ENCODE data around the gene METTL8. TPM values are rescaled to one million over a fixed set of nuclear protein-coding genes. Genes with fewer than 3 reads are reported as not detected.

The METTL8 gene
- total RNA-seq, 1 donor from 2014 or later: 22.9 TPM

DNA sequence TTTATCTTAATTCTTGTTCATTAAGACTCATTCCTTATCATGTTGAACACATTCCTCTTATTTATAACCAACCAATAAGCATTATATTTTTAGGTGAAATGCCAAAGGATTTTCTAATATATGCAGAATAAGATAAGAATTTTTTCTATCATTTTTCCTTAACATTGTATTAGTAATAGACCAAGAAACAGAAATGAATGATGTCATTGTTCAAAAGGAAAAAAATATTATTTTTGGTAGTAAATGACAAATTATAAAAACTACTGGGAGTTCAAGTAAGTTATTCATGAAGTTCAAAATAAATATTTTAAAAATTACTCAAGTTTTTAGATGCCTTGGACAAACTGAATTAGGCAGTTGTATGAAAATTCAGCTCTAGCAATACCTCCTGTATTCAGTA lies 25.7 kb upstream of the METTL8 start:
- CTCF ChIA-PET: no interaction called here

DNA sequence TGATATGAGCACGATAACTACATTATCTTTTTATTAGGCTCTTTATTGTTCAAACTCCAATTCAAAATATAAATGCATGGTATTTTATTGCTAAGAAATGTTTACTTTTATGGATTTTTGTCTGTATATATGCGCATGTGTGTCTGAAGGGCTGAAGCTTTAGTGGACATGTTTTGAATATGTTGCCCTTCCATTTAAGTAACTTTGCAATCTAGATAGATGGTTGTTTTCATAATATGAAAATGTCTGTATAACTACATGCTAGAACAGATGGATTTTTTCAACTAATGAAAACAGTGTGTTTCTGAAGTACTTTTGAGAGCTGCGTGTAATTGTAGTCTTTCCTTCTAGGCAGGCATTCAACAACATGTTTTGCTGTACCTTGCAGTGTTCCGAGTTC lies 19.0 kb upstream of the METTL8 start:
- H3K36me3 Mint-ChIP-seq (ENCODE audit: low read depth): peaks cover 75% of the 10 kb centered on the region
- no peaks in the 10 kb centered on the region for H3K27me3 Mint-ChIP-seq
- intact Hi-C loops (cut with micrococcal nuclease): no loop called here
- H3K4me3 Mint-ChIP-seq: no peak overlapping the region
- H3K9me3 Mint-ChIP-seq: peaks cover 8% of the 10 kb centered on the region
- POLR2A ChIA-PET: no interaction called here
- ATAC-seq (ENCODE audit: low read depth) (no peak), DNase-seq (no peak)
- H3K4me1 Mint-ChIP-seq: no peaks in the 10 kb centered on the region
- CTCF ChIA-PET: no interaction called here
- TF ChIP-seq, protein P1, sequence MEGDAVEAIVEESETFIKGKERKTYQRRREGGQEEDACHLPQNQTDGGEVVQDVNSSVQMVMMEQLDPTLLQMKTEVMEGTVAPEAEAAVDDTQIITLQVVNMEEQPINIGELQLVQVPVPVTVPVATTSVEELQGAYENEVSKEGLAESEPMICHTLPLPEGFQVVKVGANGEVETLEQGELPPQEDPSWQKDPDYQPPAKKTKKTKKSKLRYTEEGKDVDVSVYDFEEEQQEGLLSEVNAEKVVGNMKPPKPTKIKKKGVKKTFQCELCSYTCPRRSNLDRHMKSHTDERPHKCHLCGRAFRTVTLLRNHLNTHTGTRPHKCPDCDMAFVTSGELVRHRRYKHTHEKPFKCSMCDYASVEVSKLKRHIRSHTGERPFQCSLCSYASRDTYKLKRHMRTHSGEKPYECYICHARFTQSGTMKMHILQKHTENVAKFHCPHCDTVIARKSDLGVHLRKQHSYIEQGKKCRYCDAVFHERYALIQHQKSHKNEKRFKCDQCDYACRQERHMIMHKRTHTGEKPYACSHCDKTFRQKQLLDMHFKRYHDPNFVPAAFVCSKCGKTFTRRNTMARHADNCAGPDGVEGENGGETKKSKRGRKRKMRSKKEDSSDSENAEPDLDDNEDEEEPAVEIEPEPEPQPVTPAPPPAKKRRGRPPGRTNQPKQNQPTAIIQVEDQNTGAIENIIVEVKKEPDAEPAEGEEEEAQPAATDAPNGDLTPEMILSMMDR (IDR thresholded peaks at IDR 0.05): no peak
- H3K27ac Mint-ChIP-seq: no peak overlapping the region

More for the DNA sequence above, 25.7 kb upstream of the METTL8 start:
- Mint-ChIP-seq H3K4me3 (no peak overlapping the region), H3K27me3 (no peaks in the 10 kb centered on the region), H3K27ac (no peak overlapping the region), H3K36me3 (ENCODE audit: low read depth) (peaks cover 68% of the 10 kb centered on the region), H3K9me3 (peaks cover 8% of the 10 kb centered on the region), H3K4me1 (no peaks in the 10 kb centered on the region)
- POLR2A ChIA-PET: no interaction called here
- DNase-seq (no peak), ATAC-seq (ENCODE audit: low read depth) (no peak)
- TF ChIP-seq, protein P1 (IDR thresholded peaks at IDR 0.05): no peak
- intact Hi-C loops (cut with micrococcal nuclease): no loop called here

DNA sequence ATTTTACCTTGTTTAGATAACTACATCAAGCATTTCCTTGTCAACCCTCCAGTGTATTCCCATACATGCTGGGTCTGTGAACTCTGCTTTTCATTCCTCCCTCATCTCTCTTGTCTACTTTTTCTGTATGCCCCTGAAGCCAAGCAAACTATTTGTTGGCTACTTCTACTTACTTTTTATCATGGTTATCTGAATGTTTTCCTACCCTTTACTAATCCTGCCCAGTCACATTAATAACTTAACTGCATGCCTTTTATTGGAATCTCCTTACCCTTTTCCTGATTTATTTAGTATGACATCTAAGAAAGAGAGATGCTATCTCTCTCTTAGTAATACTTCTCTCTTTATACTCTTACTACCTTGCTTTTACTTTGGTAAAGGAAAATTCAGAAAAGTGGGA lies 17.3 kb upstream of the METTL8 start:
- no peak for ATAC-seq (ENCODE audit: low read depth)
- peaks cover 5% of the 10 kb centered on the region for H3K9me3 Mint-ChIP-seq
- DNase-seq: no peak
- no peaks in the 10 kb centered on the region for H3K4me1 Mint-ChIP-seq
- ChIA-PET CTCF (no interaction called here), POLR2A (interaction anchor here (0.8 to 1.5 kb wide), 2 partner anchors 17 to 20 kb away, joined by 3 to 4 read pairs; partner anchors contain the start of genes DCAF17 and METTL8)
- no peak overlapping the region for H3K27ac Mint-ChIP-seq
- no peak overlapping the region for H3K4me3 Mint-ChIP-seq
- H3K27me3 Mint-ChIP-seq: no peaks in the 10 kb centered on the region
- H3K36me3 Mint-ChIP-seq (ENCODE audit: low read depth): peaks cover 73% of the 10 kb centered on the region
- TF ChIP-seq, protein P1 (IDR thresholded peaks at IDR 0.05): no peak
- intact Hi-C loops (cut with micrococcal nuclease): no loop called here

DNA sequence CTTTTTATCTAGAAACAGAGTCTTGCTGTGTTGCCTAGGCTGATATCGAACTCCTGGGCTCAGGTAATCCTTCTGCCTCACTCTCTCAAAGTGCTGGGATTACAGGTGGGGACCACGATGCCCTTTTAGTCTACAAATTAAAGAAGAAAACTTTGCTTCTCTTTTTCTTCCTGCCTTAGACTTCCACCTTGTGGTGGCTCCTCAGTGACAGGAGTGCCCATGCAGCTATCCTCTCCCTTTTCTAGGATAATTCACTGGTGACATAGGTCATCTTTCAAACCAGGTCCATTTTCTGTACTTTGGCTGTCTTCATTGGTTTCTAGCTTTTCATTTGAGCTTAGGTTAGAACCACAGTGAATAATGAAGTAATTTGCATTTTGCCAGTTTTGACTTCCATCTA lies 13.9 kb upstream of the METTL8 start:
- no peak overlapping the region for H3K4me3 Mint-ChIP-seq
- H3K4me1 Mint-ChIP-seq: no peaks in the 10 kb centered on the region
- H3K27me3 Mint-ChIP-seq: no peaks in the 10 kb centered on the region
- ATAC-seq (ENCODE audit: low read depth) (no peak), DNase-seq (no peak)
- TF ChIP-seq, protein P1 (IDR thresholded peaks at IDR 0.05): no peak
- H3K36me3 Mint-ChIP-seq (ENCODE audit: low read depth): peaks cover 61% of the 10 kb centered on the region
- intact Hi-C loops (cut with micrococcal nuclease): loop anchor here (1.0 kb wide), 1 partner anchor 474 kb away; no protein-coding TSS in a partner anchor
- no peak overlapping the region for H3K27ac Mint-ChIP-seq
- H3K9me3 Mint-ChIP-seq: no peaks in the 10 kb centered on the region
- CTCF ChIA-PET: interaction anchor here (0.7 to 1.0 kb wide), 3 partner anchors 474 to 519 kb away, joined by 3 to 4 read pairs (median 4); partner anchors contain the start of gene GORASP2
- POLR2A ChIA-PET: no interaction called here

DNA sequence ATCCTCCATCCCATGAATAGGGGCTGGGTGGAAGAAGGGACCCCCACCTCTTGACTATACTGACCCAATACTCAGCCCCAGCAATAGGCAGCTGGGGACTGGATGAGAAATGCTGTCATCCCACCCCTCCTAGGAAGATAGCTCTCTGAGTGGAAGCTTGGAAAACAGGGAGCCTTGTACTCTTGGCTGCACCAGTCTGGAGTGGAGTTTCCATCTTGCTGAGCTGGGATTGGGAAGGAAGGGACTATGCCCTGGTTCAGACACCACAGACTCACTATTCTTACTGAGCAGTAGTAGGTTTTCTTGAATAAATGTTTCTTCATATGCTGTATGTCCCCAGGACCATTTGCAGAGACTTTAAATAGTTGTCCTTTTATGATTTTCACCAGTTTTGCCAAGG lies 7.7 kb upstream of the METTL8 start:
- TF ChIP-seq, protein P1 (IDR thresholded peaks at IDR 0.05): no peak
- intact Hi-C loops (cut with micrococcal nuclease): no loop called here
- H3K27me3 Mint-ChIP-seq: no peaks in the 10 kb centered on the region
- ChIA-PET CTCF (no interaction called here), POLR2A (no interaction called here)
- no peak for DNase-seq
- peaks cover 2% of the 10 kb centered on the region for H3K4me1 Mint-ChIP-seq
- peaks cover 65% of the 10 kb centered on the region for H3K36me3 Mint-ChIP-seq (ENCODE audit: low read depth)
- no peak for ATAC-seq (ENCODE audit: low read depth)
- no peak overlapping the region for H3K27ac Mint-ChIP-seq
- no peak overlapping the region for H3K4me3 Mint-ChIP-seq
- H3K9me3 Mint-ChIP-seq: no peaks in the 10 kb centered on the region
